NCI-H1694 (cell line): ENCODE data around the gene ECE2.

Experiments
- DNase-seq: peaks from one replicate; lab custom pipeline; 2025; lab: John Stamatoyannopoulos, UW

Gene ECE2

DNA sequence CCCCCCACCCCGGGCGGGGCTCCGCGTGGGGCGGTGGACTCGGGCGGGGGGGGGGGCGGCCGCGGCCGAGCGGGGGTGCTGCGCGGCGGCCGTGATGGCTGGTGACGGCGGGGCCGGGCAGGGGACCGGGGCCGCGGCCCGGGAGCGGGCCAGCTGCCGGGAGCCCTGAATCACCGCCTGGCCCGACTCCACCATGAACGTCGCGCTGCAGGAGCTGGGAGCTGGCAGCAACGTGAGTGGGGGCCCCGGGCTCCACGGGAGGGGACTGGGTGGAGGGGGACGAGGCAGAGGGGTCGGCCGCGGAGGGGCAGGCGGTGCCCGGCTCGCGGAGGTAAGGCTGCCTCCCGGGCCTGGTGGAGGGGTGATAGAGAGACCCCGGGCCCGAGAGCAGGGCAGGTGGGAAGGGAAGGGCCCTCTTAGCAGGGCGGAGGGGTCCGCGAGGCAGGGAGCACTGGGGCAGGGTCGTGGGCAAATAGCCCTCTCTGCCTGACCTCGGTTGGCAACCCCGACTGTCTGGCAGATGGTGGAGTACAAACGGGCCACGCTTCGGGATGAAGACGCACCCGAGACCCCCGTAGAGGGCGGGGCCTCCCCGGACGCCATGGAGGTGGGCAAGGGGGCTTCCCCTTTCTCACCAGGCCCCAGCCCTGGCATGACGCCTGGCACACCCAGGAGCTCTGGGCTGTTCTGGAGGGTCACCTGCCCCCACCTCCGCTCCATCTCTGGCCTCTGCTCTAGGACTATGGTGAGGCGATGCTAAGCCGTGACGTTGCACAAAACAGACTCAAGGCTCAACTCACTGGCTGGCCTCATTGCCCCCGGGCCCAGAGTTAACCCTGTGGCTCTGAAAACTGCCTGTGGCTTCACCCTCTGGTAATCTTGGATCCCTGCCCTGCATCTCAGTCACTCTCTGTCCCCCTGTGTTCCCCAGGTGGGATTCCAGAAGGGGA, at the start of gene ECE2:
Gene ECE2 (plus strand): TSS at position 62 of the 950 bp plus-strand sequence. CDS start 132 bp downstream, at position 194.
- no peak for DNase-seq

GRCh38 chr3:184227481-184227935, 48.3 kb upstream of the ECE2 start:
- peak; percentile 51 for DNase-seq

DNA sequence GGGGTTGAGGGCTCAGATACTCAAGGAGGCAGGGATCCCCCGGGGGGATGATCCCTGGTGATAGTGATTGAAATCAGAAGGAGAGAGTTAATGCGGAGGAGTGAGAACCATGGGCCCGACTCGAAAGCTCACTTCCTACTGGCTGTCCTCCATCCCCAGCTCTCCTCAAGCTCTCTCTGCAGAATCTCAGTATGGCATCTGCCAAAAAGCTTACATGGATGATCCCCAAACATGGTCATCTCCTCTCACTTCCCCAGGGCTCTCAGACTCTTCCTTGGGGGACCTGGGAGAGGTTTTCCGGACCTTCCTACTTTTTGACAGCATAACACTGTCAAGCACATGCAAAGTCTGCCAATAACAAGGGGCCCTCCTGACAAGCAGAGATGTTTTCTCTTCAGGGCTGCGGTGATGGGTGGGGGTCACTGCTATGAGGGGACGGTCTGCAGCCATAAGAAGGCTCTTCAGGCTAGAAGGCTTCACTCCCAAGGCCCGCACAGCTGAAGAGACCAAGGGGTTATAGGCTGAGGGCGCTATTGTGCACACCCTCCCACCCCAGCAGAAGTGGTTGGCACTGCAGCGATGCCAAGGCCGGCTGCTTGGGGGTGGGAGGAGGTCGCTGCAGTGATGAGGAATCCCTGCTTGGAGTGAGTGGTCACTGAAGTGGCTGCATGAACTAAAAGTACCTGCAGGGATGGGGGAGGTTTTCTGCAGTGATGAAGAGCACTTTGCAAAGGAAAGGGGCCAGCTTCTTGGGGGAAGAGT, 47.3 kb upstream of the ECE2 start:
- no peak for DNase-seq

GRCh38 chr3:184229394-184230080, 46.3 kb upstream of the ECE2 start, which contains the start of gene VWA5B2:
Gene VWA5B2, plus strand, starts transcription at chr3:184229585. Its CDS starts 944 bp downstream, at chr3:184230529.
- peak; percentile 55 for DNase-seq

- no peak for DNase-seq
These were observed 45.7 kb upstream of the ECE2 start for GRCh38 chr3:184230081-184230602.

DNA sequence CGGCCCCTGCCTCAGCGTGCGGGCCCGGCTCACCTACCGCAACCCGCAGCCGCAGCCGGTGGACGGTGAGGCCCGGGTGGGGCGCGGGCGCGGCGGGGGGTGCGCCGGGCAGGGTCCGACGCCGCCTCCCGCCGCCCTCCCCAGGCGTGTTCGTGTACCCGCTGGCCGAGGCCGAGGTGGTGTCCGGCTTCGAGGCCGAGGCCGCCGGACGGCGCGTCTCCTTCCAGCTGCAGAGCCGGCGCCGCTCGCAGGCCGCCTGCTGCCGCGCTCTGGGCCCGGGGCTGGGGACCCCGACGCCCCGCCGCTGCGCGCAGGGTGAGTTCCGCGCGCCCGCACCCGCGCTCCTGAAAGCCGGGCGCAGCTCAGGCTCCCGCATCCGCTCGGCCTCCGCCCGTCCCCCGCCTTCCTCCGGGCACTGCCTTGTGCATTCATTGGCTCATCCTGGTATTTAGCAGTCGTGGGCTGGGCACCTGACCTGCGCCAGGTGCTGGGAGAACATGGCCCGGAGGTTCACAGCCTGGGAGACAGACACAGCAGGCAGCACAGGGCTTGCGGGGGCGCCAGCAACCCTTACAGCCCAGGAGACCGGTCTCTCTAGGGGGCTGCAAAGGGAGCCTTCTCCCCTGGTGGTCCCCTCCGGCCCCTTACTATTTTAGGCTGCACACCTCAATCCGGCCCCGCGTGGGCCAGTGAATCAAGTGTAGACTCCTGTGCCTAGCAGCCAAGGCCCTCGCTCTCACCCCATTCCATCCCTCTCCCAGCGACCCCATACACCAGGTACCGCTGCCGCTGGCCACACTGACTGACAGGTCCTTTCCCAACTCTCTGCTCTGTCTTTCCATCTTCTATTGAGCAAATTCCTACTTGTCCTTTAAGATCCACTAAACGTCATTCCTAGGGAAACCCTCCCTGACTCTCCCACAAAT, 45.0 kb upstream of the ECE2 start:
- DNase-seq = no peak

DNA sequence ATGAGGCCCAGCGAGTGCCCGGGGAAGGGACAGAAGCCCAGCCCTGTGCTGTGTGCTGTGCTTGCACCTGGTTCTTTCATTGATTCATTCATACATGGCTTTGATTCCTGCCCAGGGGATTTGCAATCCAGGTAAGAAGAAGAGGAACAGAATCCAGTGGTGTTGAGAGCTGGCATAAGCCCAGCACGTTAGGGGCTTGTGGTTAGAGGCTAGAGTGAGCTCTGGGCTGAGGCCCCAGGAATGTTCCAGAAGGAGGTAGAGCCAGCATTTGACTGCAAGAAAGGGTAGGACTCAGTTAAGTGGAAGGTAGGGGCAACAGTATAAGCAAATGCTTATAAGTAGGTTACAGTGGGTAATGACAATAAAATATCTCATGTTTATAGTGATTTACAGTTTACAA, 44.2 kb upstream of the ECE2 start:
- no peak for DNase-seq

DNA sequence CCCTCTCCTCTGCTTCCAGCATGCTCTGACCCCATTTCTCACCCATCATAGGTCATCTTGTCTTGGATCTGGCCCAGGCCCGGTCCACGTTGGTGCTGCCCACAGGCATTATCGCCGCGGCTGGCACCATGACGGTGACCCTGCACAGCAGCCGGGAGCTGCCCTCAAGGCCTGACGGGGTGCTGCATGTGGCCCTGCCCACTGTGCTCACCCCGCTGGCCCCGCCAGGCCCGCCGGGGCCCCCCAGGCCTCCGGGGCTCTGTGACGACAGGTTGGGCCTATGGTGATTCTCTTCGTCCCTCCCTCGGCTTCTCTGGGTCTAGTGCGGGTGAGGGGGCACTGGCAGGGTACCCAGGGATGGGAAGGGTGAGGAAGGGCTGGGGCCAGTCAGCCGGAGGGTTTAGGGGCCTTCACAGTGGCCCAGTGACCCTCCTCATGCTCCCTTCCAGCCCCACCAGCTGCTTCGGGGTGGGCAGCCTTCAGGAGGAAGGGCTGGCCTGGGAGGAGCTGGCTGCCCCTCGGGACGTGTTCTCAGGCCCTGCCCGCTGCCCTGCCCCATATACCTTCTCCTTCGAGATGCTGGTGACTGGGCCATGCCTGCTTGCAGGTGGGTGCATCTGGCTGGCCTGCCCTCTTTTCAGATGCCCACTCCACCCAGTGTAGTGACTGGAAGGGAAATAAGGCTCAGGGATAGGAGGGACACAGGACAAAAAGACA, 42.5 kb upstream of the ECE2 start:
- no peak for DNase-seq

DNA sequence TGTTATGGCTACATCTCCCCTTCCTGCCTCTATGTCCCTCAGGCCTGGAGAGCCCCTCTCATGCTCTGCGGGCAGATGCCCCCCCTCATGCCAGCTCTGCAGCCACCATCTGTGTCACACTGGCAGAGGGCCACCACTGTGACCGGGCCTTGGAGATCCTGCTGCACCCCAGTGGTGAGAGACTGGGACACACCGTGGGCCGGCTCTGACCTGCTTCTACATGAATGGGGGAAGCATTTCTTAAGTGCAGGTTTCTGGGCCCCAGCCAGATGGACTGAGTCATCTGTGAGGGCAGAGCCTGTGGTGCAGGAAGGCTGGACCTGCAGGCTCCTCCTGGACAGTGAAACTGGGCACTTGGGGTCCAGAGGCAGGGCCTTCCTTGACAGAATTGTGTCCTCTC, 41.6 kb upstream of the ECE2 start:
- DNase-seq = no peak

GRCh38 chr3:184234671-184235380, 41.0 kb upstream of the ECE2 start:
- no peak for DNase-seq

GRCh38 chr3:184235381-184236032, 40.3 kb upstream of the ECE2 start:
- DNase-seq = peak; percentile 71

GRCh38 chr3:184236033-184236410, 39.8 kb upstream of the ECE2 start:
- no peak for DNase-seq

DNA sequence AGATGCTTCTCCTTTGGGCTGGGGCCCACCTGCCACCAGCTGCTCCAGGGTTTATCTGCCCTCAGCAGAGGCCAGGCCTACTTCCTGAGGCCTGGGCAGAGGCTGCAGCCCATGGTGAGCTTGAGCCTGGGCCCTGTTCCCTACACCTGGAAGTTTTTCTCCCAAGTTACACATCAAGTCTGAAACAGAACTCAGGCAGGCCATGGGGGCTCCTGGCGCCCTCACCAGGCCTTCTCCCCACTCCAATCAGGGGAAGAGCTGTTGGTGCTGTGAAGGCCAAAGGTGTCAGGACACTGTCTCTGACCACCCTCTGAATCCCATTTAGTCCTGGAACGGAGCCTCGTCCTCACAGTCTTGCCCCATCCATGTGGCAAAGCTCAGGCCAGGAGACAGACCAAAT, 39.2 kb upstream of the ECE2 start:
- DNase-seq = no peak

GRCh38 chr3:184237211-184237610, 38.6 kb upstream of the ECE2 start:
- no peak for DNase-seq

GRCh38 chr3:184237807-184238206, 38.0 kb upstream of the ECE2 start:
- DNase-seq = peak; percentile 41

DNA sequence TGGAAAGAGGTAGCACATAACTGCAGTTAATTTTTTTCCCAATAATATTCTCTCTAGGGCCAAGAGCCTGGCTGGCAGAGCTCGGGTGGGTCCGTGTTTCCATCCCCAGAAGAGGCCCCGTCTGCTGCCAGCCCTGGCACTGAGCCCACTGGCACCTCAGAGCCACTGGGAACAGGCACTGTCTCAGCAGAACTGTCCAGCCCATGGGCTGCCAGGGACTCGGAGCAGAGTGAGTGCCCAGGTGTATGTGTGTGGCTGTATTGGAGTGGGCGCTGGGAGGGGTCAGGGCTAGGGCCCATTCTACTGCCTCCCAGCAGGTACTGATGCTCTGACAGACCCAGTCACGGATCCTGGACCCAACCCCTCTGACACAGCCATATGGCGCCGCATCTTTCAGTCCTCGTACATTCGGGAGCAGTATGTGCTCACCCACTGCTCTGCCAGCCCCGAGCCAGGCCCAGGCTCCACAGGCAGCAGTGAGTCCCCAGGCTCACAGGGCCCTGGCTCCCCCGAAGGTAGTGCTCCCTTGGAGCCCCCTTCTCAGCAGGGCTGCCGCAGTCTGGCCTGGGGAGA, 37.5 kb upstream of the ECE2 start:
- peak; percentile 55 for DNase-seq

- no peak for DNase-seq
These were observed 36.6 kb upstream of the ECE2 start for GRCh38 chr3:184239221-184239620.

GRCh38 chr3:184239708-184240107, 36.1 kb upstream of the ECE2 start:
- no peak for DNase-seq
